ENCODE measurements around the gene TXNDC17. TPM values are rescaled to one million over a fixed set of nuclear protein-coding genes. Genes with fewer than 3 reads are reported as not detected.

Gene TXNDC17
- total and polyA plus RNA-seq, 2 of the 13 experiments (the other 11 are each of a cell fraction or from before 2014, with no cell fraction given), result 188 to 266 TPM

DNA sequence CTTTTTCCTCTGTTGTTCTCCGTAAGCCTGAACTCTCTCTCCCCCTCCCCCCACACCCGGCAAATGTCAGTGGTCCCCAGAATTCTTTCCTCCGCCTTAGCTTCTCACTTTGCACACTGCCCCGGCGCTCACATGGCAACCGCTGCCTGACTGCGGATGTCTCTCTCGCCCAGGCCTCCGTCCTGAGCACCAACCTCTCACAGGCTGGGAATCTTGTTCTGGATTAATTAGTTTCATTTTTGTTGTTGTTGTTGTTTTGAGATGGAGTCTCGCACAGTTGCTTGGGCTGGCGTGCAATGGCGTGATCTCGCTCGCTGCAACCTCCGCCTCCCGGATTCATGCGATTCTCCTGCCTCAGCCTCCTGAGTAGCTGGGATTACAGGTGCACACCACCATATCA lies 27.4 kb downstream of the TXNDC17 start (continued):
- no peak for TF ChIP-seq MLXIP (CRISPR knock-in tag; IDR thresholded peaks at IDR 0.05; ENCODE audit: borderline replicate concordance)
- TF ChIP-seq ZNF674 (CRISPR knock-in tag; IDR thresholded peaks at IDR 0.05; ENCODE audit: low read depth), result no peak
- no peak for TF ChIP-seq YY1 (IDR thresholded peaks at IDR 0.05; ENCODE audit: insufficient read depth, insufficient replicate concordance, low read depth, low read length)
- no peak for TF ChIP-seq TRAFD1 (CRISPR knock-in tag; IDR thresholded peaks at IDR 0.05; ENCODE audit: borderline replicate concordance)
- no peak for TF ChIP-seq FOXA3 (CRISPR knock-in tag; IDR thresholded peaks at IDR 0.05)
- TF ChIP-seq ZNF772 (CRISPR knock-in tag; IDR thresholded peaks at IDR 0.05), result no peak
- TF ChIP-seq ASH2L (IDR thresholded peaks at IDR 0.05; ENCODE audit: insufficient read length, low read depth, low read length), result no peak

Data from HepG2 (cell line).